ENCODE results near the gene SRGAP3.

The SRGAP3 gene

DNA sequence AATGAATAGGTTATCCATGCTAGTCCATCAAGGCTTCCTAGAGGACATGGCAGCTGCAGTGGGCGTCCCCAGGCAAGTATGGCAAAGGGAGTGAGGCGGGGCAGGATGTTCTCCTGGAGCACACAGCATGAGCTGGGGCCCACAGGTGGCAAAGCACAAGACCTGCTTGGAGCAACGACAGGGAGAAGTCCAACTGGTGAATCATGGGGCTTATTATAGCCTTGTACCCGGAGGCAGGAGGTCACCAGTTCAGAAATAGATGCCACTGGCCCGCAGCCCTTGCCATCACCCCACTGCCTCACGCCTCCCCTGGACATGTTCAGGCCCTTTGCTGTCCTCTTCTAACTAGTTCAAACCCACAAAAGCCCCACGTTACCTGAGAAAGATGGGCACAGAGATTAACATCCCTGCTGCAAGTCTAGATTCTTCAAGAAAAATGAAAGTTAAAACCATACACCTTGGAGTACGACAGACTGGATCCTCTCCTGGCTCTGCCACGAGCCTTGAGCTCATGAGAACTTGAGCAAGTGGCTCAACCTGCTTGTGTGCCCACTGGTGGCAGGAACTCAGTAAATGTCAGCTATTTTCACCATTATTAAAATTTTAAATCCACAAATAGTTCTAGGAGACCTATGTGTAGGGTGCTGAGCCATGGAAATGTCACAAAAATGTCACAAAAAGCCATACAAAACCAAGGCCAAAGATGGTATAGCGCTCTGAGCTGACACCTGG, 1.8 kb upstream of the SRGAP3 start:
- no peak for DNase-seq

DNA sequence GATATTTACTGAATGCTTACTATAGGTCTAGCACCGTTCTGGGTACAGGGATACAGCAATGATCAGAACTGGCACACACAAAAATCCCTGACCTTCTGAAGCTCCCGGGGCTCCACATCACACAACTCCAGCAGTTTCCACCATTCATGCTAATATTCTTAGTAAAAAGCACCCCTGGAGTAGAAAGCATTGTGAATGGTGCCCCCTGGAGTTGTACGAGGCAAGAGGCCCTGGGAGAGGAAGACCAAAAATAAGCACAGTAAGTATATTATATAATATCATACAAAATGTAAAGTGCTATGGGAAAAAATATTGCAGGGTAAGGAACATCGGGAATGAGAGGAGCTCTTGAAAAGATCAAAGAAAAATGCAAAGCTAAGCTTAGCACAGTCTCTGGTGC, 790 bp upstream of the SRGAP3 start:
- DNase-seq = no peak

DNA sequence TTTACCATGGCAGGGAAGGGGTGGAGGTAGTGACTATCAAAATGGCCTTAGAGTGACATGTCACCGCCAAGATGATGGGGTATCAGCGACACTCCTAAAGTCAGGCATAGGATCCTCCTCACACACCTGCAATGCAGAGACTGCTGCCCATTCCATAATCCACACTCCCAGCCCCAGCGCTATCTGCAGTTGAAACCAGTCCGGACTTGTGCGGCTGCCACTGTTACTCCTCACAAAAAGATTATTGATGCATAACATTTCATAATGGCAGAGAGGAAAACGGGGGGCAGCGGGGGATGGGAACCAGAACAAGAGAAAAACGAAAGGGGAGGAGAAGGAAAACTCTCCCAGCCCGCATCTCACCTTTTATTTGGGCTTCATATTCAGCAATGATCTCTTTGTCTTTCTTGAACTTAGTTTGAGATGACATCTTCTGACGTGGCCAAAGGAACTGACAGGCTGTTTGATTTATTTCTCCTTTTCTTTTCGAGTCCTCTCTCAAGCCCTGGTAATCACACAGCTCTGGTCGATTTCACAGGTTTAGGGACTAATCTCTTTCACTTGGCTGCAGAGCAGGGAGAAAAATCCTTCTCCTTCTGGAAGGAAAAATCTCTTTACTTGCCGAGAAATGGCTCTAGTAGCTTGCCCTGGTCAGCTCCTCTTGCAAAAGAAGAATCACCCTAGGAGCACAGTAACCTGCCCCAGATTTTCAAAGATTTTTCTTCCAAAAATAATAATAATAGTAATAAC, 749 bp downstream of the SRGAP3 start:
- no peak for DNase-seq

DNA sequence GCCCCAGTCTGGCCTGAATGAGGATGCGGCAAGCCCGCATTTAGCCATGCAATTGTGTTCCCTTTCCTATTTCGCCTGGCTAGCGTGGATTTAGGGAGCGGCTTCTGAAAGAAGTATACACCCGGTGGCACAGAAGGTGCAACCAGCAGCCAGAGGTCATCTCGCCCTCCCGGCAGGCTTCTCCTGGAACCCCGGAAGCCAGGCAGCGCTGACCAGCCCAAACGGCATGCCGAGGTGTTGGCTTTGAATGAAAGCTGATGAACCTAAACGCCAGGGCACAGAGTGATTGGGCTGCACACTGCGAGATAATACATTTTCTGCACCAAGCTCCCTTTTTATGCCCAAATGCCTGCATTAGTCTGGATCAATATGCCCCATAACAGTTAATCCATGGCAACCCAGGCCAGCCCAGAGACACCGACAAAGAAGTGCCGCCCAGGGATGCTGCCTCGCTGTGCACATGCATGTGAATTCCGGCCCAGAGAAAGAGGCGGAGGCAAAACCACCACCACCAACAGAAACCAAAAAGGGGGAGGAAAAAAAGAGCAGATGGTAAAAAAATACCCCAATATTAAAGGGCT, 1.4 kb downstream of the SRGAP3 start:
- DNase-seq = no peak

DNA sequence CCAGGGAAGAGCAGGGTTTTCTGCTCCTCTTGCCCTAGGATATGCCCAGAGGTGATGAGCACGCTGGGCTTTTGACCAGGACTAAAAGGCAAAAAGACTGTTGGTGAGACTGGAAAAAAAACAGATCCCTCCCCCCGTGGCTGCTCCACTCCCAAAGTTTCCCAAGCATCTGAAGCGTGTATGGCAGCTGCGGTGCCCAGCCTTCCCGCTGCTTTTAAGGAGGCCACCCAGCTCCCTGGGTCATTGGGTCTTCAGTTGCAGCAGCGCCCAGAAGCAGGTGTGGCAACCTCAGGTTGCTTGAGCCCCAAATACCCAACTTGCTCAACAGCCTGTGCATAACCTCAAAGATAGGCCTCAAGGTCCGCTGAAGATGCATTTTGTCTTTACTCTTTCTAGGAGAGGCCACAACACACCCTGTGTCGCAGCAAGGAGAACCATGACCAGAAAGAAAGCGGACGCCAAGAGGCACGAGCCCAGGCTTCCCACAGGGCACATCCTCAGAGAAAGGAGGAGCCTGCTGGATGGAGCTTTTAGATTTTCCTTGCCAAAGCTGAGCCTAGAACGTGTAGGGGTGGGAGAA, 2.0 kb downstream of the SRGAP3 start:
- no peak for DNase-seq

DNA sequence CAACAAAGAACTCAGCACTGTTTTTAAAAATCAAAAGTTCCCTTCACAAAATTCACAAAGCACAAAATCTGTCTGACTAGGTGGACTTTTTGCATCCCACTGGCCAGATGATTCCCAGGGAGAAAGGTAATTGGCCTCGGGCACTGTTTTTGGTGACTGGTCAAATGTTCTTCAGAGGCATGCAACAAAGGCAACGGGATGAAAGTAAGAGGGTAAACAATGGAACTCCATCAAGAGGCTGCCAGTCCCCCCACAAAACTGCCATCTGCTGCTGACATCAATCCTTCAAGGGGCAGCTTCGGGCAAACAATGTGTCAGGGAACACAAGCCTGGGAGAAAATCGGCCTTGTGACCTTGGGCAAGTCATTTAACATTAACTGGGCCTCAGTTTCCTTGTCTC, 3.3 kb downstream of the SRGAP3 start:
- DNase-seq = no peak

DNA sequence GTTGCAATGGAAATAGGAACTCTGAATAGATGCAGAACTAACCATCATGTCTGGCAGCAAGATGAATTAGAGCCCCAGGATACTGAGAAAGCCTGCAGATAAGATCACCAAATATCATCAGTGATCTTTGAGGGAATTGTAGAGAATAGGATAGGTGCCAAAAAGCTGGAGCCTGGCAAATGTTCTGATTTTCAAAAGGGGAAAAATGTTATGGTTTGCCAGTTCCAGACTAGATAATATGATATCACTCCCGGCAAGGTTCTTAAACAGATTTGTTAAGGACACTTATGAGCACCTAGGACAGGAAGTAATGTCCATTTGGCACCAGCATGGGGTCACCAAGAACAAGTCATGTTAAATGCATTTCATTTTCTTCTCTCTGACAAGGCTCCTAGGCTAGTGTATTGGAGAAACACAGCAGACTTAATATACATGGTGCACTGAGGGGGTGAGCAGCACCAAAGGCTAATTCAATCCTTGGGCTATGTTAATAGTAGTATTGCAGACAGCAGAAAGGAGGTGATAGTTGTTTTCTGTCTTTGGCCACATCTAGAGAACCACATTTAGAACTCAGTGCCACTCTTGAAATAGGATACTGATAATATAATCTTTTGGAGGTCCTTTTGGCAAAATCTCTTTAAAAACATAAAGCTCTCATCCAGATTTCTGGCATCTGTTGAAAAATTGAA, 4.8 kb downstream of the SRGAP3 start:
- DNase-seq = no peak

DNA sequence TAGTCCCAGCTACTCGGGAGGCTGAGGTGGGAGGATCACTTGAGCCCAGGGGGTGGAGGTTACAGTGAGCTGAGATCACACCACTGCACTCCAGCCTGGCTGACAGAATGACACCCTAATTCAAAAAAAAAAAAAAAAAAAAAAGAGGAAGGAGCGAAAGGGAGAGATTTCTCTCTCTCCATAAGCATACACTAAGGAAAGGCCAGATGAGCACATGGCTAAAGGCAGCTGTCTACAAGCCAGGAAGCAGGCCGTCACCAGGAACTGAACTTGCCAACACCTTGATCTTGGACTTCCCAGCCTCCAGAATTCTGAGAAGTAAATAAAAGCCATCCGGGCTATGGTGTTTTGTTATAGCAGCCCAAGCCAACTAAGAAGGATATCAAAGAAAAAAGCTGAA, 7.5 kb downstream of the SRGAP3 start:
- DNase-seq = no peak

DNA sequence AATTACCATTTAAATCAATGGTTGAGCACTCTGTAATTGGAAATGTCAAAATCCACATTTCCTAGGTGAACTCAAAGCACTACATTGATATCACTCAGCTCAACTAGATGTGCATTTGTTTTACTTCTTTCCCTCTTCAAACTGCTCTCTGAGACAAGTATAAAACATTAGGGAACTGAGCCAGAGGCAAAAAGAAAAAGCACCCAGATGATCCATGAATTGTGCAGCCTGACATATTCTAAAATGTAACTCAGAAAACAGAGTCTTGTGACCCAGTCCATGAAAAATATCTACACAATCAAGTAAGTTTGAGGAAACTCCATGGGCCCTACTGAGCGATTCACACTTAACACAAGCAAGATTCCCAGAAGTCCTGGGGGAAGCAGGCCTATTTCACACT, 9.8 kb downstream of the SRGAP3 start:
- DNase-seq = no peak

DNA sequence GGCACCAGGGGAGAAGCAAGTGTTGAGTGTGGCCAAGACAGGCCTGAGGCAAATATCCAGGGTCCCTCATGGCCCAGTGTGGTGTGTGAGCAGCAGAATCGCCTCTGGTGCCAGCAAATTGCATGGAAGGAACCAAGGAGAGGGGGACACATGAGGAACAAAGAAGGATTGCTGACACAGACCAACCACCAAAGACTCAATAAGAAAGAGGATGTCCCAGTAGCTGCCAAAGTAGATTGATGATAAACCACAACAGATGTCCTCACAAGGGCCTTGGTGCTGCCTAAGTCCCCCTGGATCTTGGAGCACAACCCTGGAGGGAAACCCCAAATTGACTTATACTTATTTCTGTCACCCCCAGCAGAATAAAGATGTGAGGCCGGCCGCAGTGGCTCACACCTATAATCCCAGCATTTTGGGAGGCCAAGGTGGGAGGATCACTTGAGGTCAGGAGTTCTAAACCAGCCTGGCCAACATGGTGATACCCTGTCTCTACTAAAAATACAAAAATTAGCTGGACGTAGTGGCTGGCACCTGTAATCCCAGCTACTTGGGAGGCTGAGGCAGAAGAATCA, 10.6 kb downstream of the SRGAP3 start:
- no peak for DNase-seq

DNA sequence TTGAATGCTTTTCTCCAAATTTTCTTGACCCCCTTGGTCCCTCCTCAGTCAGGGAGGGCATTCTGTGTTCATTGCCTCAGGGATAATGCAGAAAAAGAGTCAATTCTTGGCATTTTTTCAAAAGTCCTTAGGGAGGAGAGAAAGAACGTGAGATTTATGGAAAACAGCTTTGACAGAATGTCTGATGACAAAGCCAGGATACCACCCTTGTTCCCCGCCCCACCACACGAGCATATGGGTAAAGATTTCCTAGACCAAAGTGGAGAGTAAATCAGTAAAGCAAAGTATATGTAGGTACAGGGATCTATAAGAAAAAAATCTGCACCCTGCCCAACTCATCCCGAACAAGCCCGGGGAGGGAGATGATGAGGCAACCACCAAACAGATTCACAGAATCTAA, 11.2 kb downstream of the SRGAP3 start:
- DNase-seq = no peak

DNA sequence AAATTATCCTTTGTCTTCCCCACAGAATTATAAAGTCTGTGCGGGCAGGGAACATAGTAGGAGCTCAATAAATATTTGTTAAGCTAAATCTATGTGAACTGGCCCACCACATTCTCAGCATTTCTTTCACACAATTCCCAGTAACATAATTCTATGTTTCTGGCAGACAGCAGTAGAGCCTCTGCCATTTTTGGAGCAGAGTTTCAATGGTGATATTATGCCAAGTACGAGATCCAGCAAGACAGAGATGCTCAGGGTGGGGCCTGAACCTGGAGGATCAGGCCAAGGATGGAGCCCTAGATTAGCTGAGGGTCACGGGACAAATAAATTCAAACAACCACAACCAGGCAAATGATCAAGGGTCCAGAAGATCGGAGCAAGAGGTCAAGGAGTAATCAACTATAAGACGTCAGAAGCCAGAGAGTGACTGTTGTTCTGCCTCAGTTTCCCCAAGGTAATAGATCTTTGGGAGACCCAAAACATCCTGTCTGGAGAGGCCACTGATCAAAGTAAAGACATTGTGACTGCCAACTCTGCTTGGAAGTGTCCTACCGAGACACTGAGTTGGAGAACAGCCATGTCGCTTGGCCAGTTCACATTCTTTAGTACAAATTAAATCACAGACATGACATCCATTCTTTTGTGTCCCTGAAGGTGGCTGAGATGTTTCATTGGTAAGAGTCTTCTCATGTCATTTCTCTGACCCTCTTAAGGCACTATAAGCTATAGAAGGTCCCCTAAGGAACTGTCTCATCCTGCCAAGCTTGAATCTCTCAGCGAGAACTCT, 15.4 kb downstream of the SRGAP3 start:
- DNase-seq = no peak

DNA sequence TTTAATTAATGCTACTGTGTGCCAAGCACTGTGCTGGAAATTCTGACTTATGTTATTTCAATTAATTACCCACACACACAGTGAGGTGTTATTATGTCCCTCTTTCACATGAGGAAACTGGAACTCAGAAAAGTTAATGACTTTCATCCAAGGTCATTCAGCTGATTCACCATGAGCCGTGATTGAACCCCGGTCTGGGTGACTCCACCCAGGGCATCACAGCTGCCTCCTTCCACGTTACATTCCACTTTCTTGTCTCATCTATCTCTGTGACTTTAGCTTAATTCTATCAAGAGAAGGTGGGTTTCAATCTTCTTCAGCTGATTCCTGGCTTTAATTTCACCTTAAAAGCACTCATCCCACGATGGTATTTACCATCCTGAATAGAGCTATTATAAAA, 16.3 kb downstream of the SRGAP3 start:
- no peak for DNase-seq

DNA sequence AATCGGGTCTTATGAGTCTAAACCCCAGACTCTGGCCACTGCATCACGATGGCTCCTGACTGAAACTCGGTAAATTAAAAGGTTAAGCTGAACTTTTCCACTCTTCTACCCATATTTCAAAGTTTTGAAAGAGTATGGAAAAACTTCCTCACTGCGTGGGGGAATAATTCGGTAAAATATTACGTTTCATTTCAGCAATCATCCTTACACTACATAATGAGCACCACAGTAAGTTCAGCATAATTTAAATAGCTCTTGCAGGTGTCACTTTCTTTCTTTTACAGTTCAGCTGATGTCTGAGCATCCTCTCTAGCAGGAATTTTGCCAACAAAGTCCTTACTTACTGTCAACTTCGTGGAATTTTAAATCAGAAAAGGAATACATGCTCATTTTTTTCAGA, 17.5 kb downstream of the SRGAP3 start:
- DNase-seq = no peak

DNA sequence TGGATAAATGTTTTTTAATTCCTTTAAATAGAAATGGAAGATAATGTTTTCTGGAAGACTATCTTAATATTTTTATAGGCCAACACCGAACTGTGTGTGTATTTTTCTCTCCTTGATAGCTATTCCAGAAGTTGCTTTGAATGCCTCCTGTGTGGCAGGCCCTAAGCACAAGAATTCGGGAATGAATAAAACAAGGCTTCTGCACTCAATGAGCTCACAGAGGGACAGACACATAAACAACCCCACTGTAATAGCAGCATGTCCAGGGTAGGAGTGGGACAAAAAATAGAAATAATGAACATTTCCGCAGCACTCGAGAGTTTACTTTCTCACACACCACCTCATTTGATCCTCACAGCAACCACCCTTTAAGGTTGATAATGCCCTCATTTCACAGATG, 18.0 kb downstream of the SRGAP3 start:
- DNase-seq = no peak

DNA sequence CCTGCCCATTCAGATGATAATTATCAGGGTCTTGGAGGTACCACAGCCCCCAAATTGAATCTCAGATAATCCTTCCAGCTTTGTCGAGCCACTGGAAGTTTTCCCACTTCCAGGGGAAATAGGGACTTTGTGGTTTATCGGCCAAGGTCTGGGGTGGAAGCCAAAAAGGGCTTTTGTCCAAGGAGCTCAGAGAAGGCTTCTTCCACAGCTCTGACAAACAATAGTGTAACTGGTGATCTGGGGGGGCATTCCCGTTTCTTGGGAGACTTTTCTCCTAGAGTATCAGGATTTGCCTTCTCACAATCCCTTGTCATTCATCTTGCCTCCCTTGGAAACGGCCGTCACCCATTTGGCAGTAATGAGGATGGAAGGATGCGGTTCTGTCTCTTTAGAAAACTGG, 18.4 kb downstream of the SRGAP3 start:
- DNase-seq = no peak

DNA sequence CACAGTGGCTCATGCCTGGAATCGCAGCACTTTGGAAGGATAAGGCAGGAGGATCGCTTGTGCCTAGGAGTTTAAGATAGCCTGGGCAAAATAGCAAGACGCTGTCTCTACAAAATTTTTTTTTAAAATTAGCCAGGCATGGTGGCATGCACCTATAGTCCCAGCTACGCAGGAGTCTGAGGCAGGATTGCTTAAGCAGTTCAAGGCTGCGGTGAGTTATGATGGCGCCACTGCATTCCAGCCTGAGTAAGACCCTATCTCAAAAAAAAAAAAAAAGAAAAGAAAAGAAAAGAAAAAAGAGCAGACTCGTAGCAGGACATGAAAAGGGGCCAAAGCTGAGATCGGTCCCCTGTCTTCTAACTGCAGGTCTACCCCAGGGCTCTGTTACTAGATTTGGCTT, 18.9 kb downstream of the SRGAP3 start:
- DNase-seq = no peak

DNA sequence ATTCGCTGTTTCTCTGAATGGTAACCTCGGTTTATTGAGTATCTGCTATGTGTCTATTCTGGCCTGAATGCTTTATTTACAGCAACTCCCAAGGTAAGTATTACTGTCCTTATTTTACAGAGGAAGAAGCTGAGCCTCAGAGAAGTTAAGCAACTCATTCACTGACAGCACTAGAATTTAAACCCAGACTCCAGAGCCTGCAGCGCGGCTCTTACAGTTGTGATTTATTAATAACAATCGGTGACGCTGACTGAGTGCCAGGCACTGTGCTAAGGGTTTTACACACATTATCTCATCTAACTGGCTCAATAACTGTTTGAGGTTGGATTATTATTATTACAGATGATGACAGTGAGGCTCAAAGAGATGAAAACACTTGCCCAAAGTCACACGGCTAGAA, 19.6 kb downstream of the SRGAP3 start:
- no peak for DNase-seq

DNA sequence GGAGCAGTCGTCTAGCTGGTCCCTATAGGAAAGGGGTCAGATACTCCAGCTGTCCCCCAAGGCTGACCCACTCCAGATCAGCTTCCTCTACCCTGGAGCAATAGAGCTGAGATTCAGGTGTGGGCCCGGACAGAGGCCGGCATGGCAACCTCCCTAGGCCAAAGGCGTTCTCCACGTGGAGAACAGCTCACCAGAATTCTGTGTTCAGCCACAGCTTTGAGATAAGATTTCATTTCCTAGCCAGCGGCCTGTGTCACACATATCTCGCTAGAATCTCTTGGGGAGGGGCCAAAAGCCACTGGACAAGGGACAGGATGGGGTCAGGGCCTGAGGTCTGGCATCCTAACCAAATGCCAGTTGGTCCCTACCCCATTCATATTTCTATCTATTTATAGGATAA, 20.1 kb downstream of the SRGAP3 start:
- no peak for DNase-seq

DNA sequence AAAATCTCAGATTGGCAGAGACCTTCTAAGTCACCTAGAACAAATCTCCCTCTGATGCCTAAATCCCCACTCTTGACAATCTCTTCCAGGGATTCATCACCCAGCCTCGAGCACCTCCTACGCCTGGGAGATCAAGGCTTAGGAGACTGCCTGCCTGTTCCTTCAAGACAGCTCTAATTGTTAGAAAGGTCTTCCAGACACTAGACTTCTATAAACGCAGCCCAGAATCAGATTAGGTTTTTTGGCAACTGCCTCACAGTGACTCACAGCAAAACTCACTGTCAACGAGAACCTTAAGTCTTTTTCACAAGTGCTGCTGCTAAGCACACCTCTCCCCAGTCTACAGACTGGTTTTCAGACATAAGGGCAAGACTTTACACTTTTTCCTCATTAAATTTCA, 23.1 kb downstream of the SRGAP3 start:
- no peak for DNase-seq

DNA sequence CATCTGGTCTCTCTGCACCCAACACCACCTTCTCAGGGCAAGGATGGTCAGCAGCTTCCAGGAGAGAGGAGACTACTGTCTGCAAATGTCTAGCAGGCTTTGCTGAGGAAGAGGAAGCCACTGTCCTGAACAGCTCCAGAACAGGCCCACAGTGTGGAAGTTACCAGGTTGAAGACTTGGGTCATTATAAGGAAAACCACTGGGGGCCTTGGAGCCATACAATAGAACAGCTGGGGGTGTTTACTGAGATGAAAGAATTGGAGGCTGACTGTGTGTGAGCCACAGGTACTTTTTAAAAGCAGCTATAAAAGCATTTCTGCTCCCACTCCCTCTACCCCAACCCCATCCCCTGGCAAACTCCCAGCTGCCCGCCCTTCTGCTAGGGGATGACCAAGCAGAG, 24.2 kb downstream of the SRGAP3 start:
- no peak for DNase-seq

DNA sequence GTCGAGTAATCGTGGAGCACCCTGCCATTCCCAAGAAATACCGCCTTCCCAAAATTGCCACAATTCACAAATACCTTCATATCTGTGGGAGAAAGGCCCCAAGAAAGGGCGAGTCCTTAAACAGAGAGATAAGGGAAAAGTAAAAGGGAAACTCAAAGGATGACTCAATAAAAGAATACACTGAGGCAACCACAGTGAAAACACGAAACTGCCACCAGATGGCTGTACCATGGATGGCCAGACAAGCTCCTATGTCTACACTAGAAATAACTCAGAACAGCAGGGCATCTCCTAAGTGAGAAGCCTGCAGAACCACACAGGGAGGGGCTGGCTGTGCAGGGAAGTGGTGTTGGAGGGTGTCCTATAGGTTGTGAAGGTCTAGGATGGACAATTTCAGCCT, 25.0 kb downstream of the SRGAP3 start:
- no peak for DNase-seq

Measured in activated CD4-positive, alpha-beta T cell treated with anti-CD3 and anti-CD28 coated beads, Interleukin-2, amount 50 U/mL, for 1 hour (primary cell).